ENCODE results near the gene SRPK1.

SRPK1 gene

GRCh38 chr6:35833536-35833935, 87.4 kb downstream of the SRPK1 start:
- no peak overlapping the region for H3K4me3 ChIP-seq
- H3K27ac ChIP-seq, result no peak overlapping the region

- H3K4me3 ChIP-seq, result no peak overlapping the region
- no peak overlapping the region for H3K27ac ChIP-seq
Measured at GRCh38 chr6:35831257-35832007, 89.5 kb downstream of the SRPK1 start.

- Histone ChIP-seq H3K27ac (no peak overlapping the region), H3K4me3 (no peak overlapping the region)
Measured at GRCh38 chr6:35829306-35829705, 91.6 kb downstream of the SRPK1 start.

- H3K4me3 ChIP-seq, result no peak overlapping the region
- no peak overlapping the region for H3K27ac ChIP-seq
Measured at GRCh38 chr6:35824552-35825192, 96.2 kb downstream of the SRPK1 start.

- no peak overlapping the region for H3K27ac ChIP-seq
- H3K4me3 ChIP-seq, result no peak overlapping the region
Measured at GRCh38 chr6:35823601-35824000, 97.3 kb downstream of the SRPK1 start.

- H3K27ac ChIP-seq, result no peak overlapping the region
- no peak overlapping the region for H3K4me3 ChIP-seq
Measured at GRCh38 chr6:35817515-35817914, 103.4 kb downstream of the SRPK1 start.

- no peak overlapping the region for H3K4me3 ChIP-seq
- H3K27ac ChIP-seq, result no peak overlapping the region
Measured at GRCh38 chr6:35811699-35811995, 109.3 kb downstream of the SRPK1 start.

GRCh38 chr6:35810971-35811698, 109.8 kb downstream of the SRPK1 start:
- H3K4me3 ChIP-seq, result no peak overlapping the region
- peak overlapping the region in 1 of 21 experiments; percentile 7 for H3K27ac ChIP-seq

GRCh38 chr6:35809809-35810208, 111.1 kb downstream of the SRPK1 start:
- Histone ChIP-seq H3K27ac (no peak overlapping the region), H3K4me3 (no peak overlapping the region)

GRCh38 chr6:35808688-35809087, 112.2 kb downstream of the SRPK1 start:
- H3K27ac ChIP-seq, result no peak overlapping the region
- no peak overlapping the region for H3K4me3 ChIP-seq

GRCh38 chr6:35804996-35805736, 115.7 kb downstream of the SRPK1 start, which contains the start of gene LHFPL5:
TSS of gene LHFPL5 (plus strand) at chr6:35805352. CDS start at chr6:35805671, 319 bp downstream.
- no peak within 1 kb of the TSS for H3K27ac ChIP-seq
- H3K4me3 ChIP-seq, result no peak within 1 kb of the TSS

- H3K4me3 ChIP-seq, result no peak overlapping the region
- H3K27ac ChIP-seq, result no peak overlapping the region
Measured at GRCh38 chr6:35801148-35801547, 119.8 kb downstream of the SRPK1 start.

- H3K27ac ChIP-seq, result no peak overlapping the region
- H3K4me3 ChIP-seq, result no peak overlapping the region
Measured at GRCh38 chr6:35798706-35799105, 122.2 kb downstream of the SRPK1 start.

- no peak overlapping the region for H3K27ac ChIP-seq
- H3K4me3 ChIP-seq, result no peak overlapping the region
Measured at GRCh38 chr6:35797837-35798526, 122.9 kb downstream of the SRPK1 start.

- no peak overlapping the region for H3K4me3 ChIP-seq
- no peak overlapping the region for H3K27ac ChIP-seq
Measured at GRCh38 chr6:35796236-35796635, 124.7 kb downstream of the SRPK1 start.

- Histone ChIP-seq H3K27ac (no peak overlapping the region), H3K4me3 (no peak overlapping the region)
Measured at GRCh38 chr6:35795453-35796071, 125.3 kb downstream of the SRPK1 start.

GRCh38 chr6:35794536-35795452, 126.1 kb downstream of the SRPK1 start:
- Histone ChIP-seq H3K4me3 (no peak overlapping the region), H3K27ac (no peak overlapping the region)

- Histone ChIP-seq H3K4me3 (no peak overlapping the region), H3K27ac (no peak overlapping the region)
Measured at GRCh38 chr6:35790683-35791082, 130.2 kb downstream of the SRPK1 start.
